Muscle of leg (tissue), 11 donors: Measurements from ENCODE around the gene POLG2. TPM values are rescaled to one million over a fixed set of nuclear protein-coding genes. Genes with fewer than 3 reads are reported as not detected.
A peak's percentile ranks its signal among the peaks of the same experiment; 100 is the strongest.
"Not testable (repeated sequence)": the region's sequence is repeated elsewhere in the genome, so short reads cannot be mapped to it uniquely, and the experiment has no call there.

Experiments
- DNase-seq: peaks from one replicate; pipeline ENCODE4 v3.0.0; 2013
- H3K27ac ChIP-seq: one replicate; pipeline ENCODE4 v1.5.1; 2013; ENCODE audit warnings: mild to moderate bottlenecking, low read length, control low read depth
- H3K27me3 ChIP-seq: one replicate; pipeline ENCODE4 v1.6.1; 2013; ENCODE audit warnings: low read length; ENCODE audit not compliant: control insufficient read depth, insufficient read depth
- H3K36me3 ChIP-seq: one replicate; pipeline ENCODE4 v1.6.1; 2013; ENCODE audit warnings: low read length; ENCODE audit not compliant: control insufficient read depth, insufficient read depth
- H3K4me1 ChIP-seq: one replicate; pipeline ENCODE4 v1.6.1; 2013; ENCODE audit warnings: low read length; ENCODE audit not compliant: control insufficient read depth, insufficient read depth
- H3K4me3 ChIP-seq: one replicate; pipeline ENCODE4 v1.5.1; 2013; ENCODE audit warnings: low read length, control low read depth
- H3K9me3 ChIP-seq: replicated peaks from 2 replicates; pipeline ENCODE4 v1.6.1; 2013; ENCODE audit warnings: low read depth, low read length; ENCODE audit not compliant: control insufficient read depth
- WGBS: methylation state at CpG from one replicate; pipeline ENCODE4 v1.1.5; 2013; ENCODE audit warnings: missing lambda C conversion rate; ENCODE audit not compliant: insufficient coverage; 5-methylcytosine and 5-hydroxymethylcytosine counted together
- polyA plus RNA-seq, 8 donors: library from polyadenylated mRNA; unstranded; fragments of 120-200 nt; gene quantifications; one replicate each; pipeline versions ENCODE4 v1.2.1 to v1.2.3, GENCODE V29; 2013; ENCODE audit warnings: inconsistent platforms in 1 of 8, low replicate concordance in 1 of 8; ENCODE audit not compliant: insufficient read length in 8 of 8, insufficient read depth in 1 of 8
- total RNA-seq: library from RNA; stranded (reverse); fragments of 120-200 nt; gene quantifications from one replicate; pipeline ENCODE4 v1.2.4, GENCODE V29; 2013

The POLG2 gene
- total and polyA plus RNA-seq, 9 donors: 12.9 to 28.2 (median 19.2) TPM

GRCh38 chr17:64500862-64501765 is 4.3 kb upstream of the POLG2 start:
- Histone ChIP-seq H3K4me3 (no peak overlapping the region), H3K4me1 (peaks cover 15% of the 10 kb centered on the region), H3K27ac (no peak overlapping the region), H3K9me3 (no peaks in the 10 kb centered on the region), H3K36me3 (peaks cover 60% of the 10 kb centered on the region), H3K27me3 (peaks cover 3% of the 10 kb centered on the region)
- WGBS: 93% methylated on average over 5 of the region's 11 CpGs
- no peak for DNase-seq

GRCh38 chr17:64500487-64500859 is 3.6 kb upstream of the POLG2 start:
- Histone ChIP-seq H3K36me3 (peaks cover 60% of the 10 kb centered on the region), H3K9me3 (no peaks in the 10 kb centered on the region), H3K27me3 (peaks cover under 1% of the 10 kb centered on the region), H3K27ac (no peak overlapping the region), H3K4me1 (peaks cover 20% of the 10 kb centered on the region), H3K4me3 (no peak overlapping the region)
- no peak for DNase-seq
- WGBS: 87% methylated on average over 3 of the region's 8 CpGs

GRCh38 chr17:64499805-64500486 is 3.1 kb upstream of the POLG2 start:
- Histone ChIP-seq H3K4me1 (peaks cover 20% of the 10 kb centered on the region), H3K36me3 (peaks cover 60% of the 10 kb centered on the region), H3K27ac (no peak overlapping the region), H3K9me3 (no peaks in the 10 kb centered on the region), H3K4me3 (no peak overlapping the region), H3K27me3 (no peaks in the 10 kb centered on the region)
- no peak for DNase-seq
- 79% methylated on average over 3 of the region's 6 CpGs for WGBS

- Histone ChIP-seq H3K4me3 (no peak overlapping the region), H3K27me3 (no peaks in the 10 kb centered on the region), H3K27ac (no peak overlapping the region), H3K4me1 (peaks cover 12% of the 10 kb centered on the region), H3K9me3 (no peaks in the 10 kb centered on the region), H3K36me3 (peaks cover 51% of the 10 kb centered on the region)
- 78% methylated on average over 1 of the region's 7 CpGs for WGBS
- no peak for DNase-seq
Observed at GRCh38 chr17:64498308-64499203, 1.7 kb upstream of the POLG2 start.

- Histone ChIP-seq H3K4me1 (peaks cover 9% of the 10 kb centered on the region), H3K27ac (peak overlapping the region; percentile 96), H3K36me3 (peaks cover 48% of the 10 kb centered on the region), H3K9me3 (no peaks in the 10 kb centered on the region), H3K4me3 (peak overlapping the region; percentile 75), H3K27me3 (no peaks in the 10 kb centered on the region)
- no peak for DNase-seq
- no CpG with 5 or more reads among the region's 4 CpGs for WGBS
Observed at GRCh38 chr17:64497565-64498035, 746 bp upstream of the POLG2 start.

GRCh38 chr17:64496348-64496785 is 487 bp downstream of the POLG2 start:
- DNase-seq: no peak
- peak overlapping the region; percentile 96 for H3K27ac ChIP-seq
- 1% methylated on average over 16 of the region's 20 CpGs for WGBS
- peaks cover 39% of the 10 kb centered on the region for H3K36me3 ChIP-seq
- H3K4me1 ChIP-seq: peaks cover 9% of the 10 kb centered on the region
- H3K27me3 ChIP-seq: no peaks in the 10 kb centered on the region
- H3K9me3 ChIP-seq: no peaks in the 10 kb centered on the region
- peak overlapping the region; percentile 75 for H3K4me3 ChIP-seq

- not testable (repeated sequence) for H3K4me1 ChIP-seq, H3K9me3 ChIP-seq, DNase-seq, H3K27ac ChIP-seq, H3K4me3 ChIP-seq, H3K27me3 ChIP-seq
- WGBS: 100% methylated on average over 1 of the region's 5 CpGs
- peaks cover 38% of the 10 kb centered on the region for H3K36me3 ChIP-seq
Observed at GRCh38 chr17:64495300-64495699, 1.6 kb downstream of the POLG2 start.

GRCh38 chr17:64494121-64494520 is 2.7 kb downstream of the POLG2 start:
- Histone ChIP-seq H3K36me3 (peaks cover 33% of the 10 kb centered on the region), H3K9me3 (no peaks in the 10 kb centered on the region), H3K4me3 (no peak overlapping the region), H3K4me1 (peaks cover 9% of the 10 kb centered on the region), H3K27me3 (no peaks in the 10 kb centered on the region), H3K27ac (no peak overlapping the region)
- no peak for DNase-seq
- no CpG with 5 or more reads among the region's 2 CpGs for WGBS

- Histone ChIP-seq H3K9me3 (no peaks in the 10 kb centered on the region), H3K27me3 (no peaks in the 10 kb centered on the region), H3K27ac (no peak overlapping the region), H3K4me3 (no peak overlapping the region), H3K4me1 (peaks cover 9% of the 10 kb centered on the region), H3K36me3 (peaks cover 30% of the 10 kb centered on the region)
- 100% methylated on average over 1 of the region's 6 CpGs for WGBS
- no peak for DNase-seq
Observed at GRCh38 chr17:64492481-64493109, 4.3 kb downstream of the POLG2 start.
